Motor neuron (in vitro differentiated cells): Measurements from ENCODE around the gene CD55. TPM values are rescaled to one million over a fixed set of nuclear protein-coding genes. Genes with fewer than 3 reads are reported as not detected.

Experiments used
- ATAC-seq, 8 experiments: fragments of 200-7000 bp; cut with Tn5 transposase; replicated peaks in 6 of 8; 2 replicates each; pipeline ENCODE4 v1.8.0; 2021; ENCODE audit warnings: mild to moderate bottlenecking in 8 of 8, moderate library complexity in 8 of 8
- H3K27ac ChIP-seq, 2 donors: fragments of 250-450 bp; sonication (Bioruptor Pico); 2 replicates each; pipeline ENCODE4 v1.9.0; 2021; ENCODE audit warnings: antibody characterized with exemption in 2 of 2, mild to moderate bottlenecking in 2 of 2, moderate library complexity in 1 of 2
- H3K4me1 ChIP-seq, 2 donors: fragments of 250-450 bp; sonication (Bioruptor Pico); replicated peaks in 1 of 2; 2 replicates each; pipeline ENCODE4 v1.6.1; 2021; ENCODE audit warnings: antibody characterized with exemption in 2 of 2, mild to moderate bottlenecking in 2 of 2, moderate library complexity in 1 of 2
- H3K4me3 ChIP-seq, 5 donors: fragments of 250-450 bp; sonication (Bioruptor Pico); 2 replicates each; pipeline ENCODE4 v1.9.0; 2021; ENCODE audit warnings: antibody characterized with exemption in 5 of 5, mild to moderate bottlenecking in 5 of 5, moderate library complexity in 4 of 5
- WGBS, 10 experiments: fragments of 450-650 bp; shearing (Covaris generic); methylation state at CpG; one replicate each; pipeline ENCODE4 v1.0.0; 2022; 5-methylcytosine and 5-hydroxymethylcytosine counted together
- in situ Hi-C, 9 experiments: fragments of 400-800 bp; cut with MboI; loops; one replicate each; pipeline ENCODE4 v1.15.0; 2021; ENCODE audit warnings: low sequenced_read_pairs in 9 of 9, low pct_unique_long_range_greater_than_20kb in 2 of 9; ENCODE audit not compliant: unreplicated experiment in 9 of 9
- total RNA-seq, 8 experiments: library from RNA; unstranded; fragments of 300-600 nt; gene quantifications; 2 replicates each; pipeline versions ENCODE4 v1.2.3 to v1.2.4, GENCODE V29; 2022

Gene CD55, protein sequence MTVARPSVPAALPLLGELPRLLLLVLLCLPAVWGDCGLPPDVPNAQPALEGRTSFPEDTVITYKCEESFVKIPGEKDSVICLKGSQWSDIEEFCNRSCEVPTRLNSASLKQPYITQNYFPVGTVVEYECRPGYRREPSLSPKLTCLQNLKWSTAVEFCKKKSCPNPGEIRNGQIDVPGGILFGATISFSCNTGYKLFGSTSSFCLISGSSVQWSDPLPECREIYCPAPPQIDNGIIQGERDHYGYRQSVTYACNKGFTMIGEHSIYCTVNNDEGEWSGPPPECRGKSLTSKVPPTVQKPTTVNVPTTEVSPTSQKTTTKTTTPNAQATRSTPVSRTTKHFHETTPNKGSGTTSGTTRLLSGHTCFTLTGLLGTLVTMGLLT
- 100 to 1,000 TPM in 1 of 8 experiments, 10 to 100 TPM in 2, 1 to 10 TPM in 5; 4.6 to 949 (median 9.0) TPM for total RNA-seq

DNA sequence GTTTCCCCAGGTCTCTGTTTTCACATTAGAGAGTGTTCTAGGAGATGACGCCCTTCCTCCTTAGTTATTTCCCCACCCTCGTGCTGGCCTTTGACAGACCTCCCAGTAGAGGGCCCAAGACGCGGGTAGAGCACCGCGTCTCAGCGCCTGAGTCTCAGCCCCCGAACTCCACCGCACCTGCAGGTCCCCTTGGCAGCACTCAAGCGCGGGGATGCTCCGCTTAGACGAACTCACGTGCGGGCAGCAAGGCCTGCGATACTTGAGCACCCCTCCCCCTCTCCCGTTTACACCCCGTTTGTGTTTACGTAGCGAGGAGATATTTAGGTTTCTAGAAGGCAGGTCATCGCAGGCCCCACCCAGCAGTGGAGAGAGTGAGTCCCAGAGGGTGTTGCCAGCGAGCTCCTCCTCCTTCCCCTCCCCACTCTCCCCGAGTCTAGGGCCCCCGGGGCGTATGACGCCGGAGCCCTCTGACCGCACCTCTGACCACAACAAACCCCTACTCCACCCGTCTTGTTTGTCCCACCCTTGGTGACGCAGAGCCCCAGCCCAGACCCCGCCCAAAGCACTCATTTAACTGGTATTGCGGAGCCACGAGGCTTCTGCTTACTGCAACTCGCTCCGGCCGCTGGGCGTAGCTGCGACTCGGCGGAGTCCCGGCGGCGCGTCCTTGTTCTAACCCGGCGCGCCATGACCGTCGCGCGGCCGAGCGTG lies at the start of gene CD55:
Gene CD55 (plus strand): TSS at position 600 of the 711 bp plus-strand sequence. CDS start 88 bp downstream, at position 688.
- Histone ChIP-seq H3K4me1 (peaks cover 4 to 6% of the 10 kb centered on the region in 2 donors), H3K4me3 (peak within 1 kb of the TSS; percentile 59 to 79 (median 64)), H3K27ac (peak within 1 kb of the TSS in 1 of 2 donors; percentile 11)
- ATAC-seq: peak; percentile 87 to 96 (median 93)
- whole genome bisulfite sequencing, 10 experiments: 0 to 7% (median 0%) methylated on average over 1 to 25 of the region's 53 CpGs; no CpG with 5 or more reads in 5 of the 10 experiments
- in situ Hi-C loops: no loop called here

DNA sequence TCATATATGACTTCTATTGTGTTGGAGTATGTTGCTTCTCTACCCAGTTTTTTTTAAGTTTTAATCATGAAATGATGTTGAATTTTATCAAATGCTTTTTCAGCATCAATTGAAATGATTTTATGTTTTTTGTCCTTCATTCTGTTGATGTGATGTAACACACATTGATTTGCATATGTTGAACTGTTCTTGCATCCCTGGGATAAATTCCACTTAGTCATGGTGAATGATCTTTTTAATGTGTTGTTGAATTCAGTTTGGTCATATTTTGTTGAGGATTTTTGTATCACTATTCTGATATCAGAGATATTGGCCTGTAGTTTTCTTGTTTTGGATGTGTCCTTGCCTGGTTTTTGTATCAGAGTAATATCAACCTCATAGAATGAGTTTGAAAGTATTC lies 46.6 kb upstream of the CD55 start:
- Histone ChIP-seq H3K4me1 (no peaks in the 10 kb centered on the region), H3K4me3 (no peak overlapping the region), H3K27ac (no peak overlapping the region)
- in situ Hi-C loops: loop anchor here in 1 of 9 experiments (25.0 kb wide), 1 partner anchor 188 kb away; the partner anchor contains the start of gene C4BPB
- ATAC-seq: peak in 2 of 8 experiments; percentile 77 to 83

DNA sequence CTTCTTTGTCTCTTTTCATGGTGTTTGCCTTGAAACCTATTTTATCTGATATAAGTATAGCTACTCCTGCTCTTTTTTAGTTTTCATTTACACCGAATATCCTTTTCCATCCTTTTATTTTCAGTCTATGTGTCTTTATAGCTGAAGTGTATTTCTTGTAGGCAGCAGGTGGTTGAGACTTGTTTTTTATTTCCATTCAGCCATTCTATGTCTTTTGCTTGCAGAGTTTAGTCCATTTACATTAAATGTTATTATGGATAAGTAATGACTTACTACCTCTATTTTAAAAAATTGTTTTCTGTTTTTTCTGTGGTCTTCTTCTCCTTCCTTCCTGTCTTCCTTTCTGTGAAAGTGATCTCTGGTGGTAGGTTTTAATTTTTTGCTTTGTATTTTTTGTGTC lies 45.0 kb upstream of the CD55 start:
- H3K4me1 ChIP-seq: no peaks in the 10 kb centered on the region
- 13 to 95% (median 72%) methylated on average over 1 of the region's 1 CpG; no CpG with 5 or more reads in 1 of the 10 experiments for WGBS, 10 experiments
- no peak for ATAC-seq
- H3K4me3 ChIP-seq: no peak overlapping the region
- no peak overlapping the region for H3K27ac ChIP-seq
- in situ Hi-C loops: no loop called here

DNA sequence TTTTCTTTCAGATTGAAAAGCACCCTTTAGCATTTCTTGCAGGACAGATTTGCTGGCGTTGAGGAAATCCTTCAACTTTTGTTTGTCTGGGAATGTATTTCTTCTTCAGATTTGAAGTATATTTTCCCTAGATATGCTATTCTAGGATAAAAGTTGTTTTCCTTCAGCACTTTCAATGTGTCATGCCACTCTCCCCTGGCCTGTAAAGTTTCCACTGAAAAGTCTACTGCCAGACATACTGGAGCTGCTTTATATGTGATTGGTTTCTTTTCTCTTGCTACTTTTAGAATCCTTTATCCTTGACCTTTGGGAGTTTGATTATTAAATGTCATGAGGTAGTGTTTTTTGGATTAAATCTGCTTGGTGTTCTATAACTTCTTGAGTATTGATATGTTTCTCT lies 44.2 kb upstream of the CD55 start:
- Histone ChIP-seq H3K4me3 (no peak overlapping the region), H3K4me1 (no peaks in the 10 kb centered on the region), H3K27ac (no peak overlapping the region)
- in situ Hi-C loops: no loop called here
- WGBS, 10 experiments: 10 to 93% (median 67%) methylated on average over 1 of the region's 1 CpG; no CpG with 5 or more reads in 1 of the 10 experiments
- no peak for ATAC-seq

DNA sequence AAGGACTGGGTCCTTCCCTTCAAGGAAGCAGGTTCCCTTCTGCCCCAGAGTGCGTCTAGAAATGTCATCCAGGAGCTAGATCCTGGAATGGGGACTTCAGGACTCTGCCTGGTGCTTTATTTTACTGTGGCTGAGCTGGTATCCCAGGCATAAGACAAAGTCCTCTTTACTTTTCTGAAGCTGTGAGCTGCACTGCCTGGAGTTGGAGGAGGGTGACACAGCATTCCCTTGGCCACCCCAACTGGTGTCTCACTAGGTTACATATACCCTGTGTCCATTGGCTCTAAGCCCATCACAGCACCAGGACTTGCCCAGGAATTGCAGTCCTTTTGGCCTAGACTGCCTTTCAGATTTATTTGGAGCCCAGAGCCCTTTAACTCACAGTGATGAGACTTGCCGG lies 41.8 kb upstream of the CD55 start:
- WGBS, 10 experiments: 71 to 100% (median 92%) methylated on average over 1 to 2 of the region's 2 CpGs; no CpG with 5 or more reads in 4 of the 10 experiments
- in situ Hi-C loops: no loop called here
- Histone ChIP-seq H3K4me3 (no peak overlapping the region), H3K27ac (no peak overlapping the region), H3K4me1 (peaks cover 0 to 3% of the 10 kb centered on the region in 2 donors)
- ATAC-seq: no peak

DNA sequence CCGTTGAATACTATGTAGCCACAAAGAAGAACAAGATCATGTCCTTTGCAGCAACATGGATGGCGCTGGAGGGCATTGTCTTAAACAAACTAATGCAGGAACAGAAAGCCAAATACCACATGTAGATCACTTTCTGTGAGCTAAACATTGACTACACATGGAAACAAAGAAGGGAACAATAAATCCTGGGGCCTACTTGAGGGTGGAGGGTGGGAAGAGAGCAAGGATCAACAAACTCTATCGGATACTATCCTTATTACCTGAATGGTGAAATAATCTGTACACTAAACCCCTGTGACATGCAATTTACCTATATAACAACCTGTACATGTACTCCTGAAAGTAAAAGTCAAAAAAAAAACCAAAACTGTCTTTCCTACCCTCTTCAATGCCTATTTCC lies 40.8 kb upstream of the CD55 start:
- H3K27ac ChIP-seq: no peak overlapping the region
- in situ Hi-C loops: no loop called here
- peaks cover 3% of the 10 kb centered on the region in 2 donors for H3K4me1 ChIP-seq
- no peak overlapping the region for H3K4me3 ChIP-seq
- ATAC-seq: no peak
- 67 to 100% (median 92%) methylated on average over 1 to 3 of the region's 3 CpGs; no CpG with 5 or more reads in 1 of the 10 experiments for WGBS, 10 experiments

DNA sequence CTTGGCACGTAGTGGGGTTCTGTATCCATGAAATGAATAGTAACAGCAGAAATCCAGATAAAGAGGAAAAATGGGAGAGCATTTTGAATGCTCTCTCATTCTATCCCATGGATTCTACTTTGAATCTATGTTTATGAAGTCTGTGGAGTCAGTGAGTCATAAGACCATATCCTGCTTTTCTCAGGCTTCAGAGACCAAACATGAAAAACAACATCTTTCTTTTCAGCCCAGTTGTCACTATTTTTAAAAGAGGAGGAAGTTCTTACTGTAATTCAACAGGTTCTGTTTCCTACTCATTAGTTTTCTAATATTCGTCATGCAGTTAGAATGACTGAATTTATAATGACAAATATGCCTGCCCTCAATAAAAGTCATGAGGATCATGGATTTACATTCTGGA lies 39.4 kb upstream of the CD55 start:
- ATAC-seq: peak in 2 of 8 experiments; percentile 10 to 22
- H3K4me1 ChIP-seq: peaks cover 12 to 16% of the 10 kb centered on the region in 2 donors
- WGBS, 10 experiments: 6 to 86% (median 70%) methylated on average over 2 of the region's 2 CpGs; no CpG with 5 or more reads in 2 of the 10 experiments
- in situ Hi-C loops: no loop called here
- H3K4me3 ChIP-seq: no peak overlapping the region
- H3K27ac ChIP-seq: no peak overlapping the region

DNA sequence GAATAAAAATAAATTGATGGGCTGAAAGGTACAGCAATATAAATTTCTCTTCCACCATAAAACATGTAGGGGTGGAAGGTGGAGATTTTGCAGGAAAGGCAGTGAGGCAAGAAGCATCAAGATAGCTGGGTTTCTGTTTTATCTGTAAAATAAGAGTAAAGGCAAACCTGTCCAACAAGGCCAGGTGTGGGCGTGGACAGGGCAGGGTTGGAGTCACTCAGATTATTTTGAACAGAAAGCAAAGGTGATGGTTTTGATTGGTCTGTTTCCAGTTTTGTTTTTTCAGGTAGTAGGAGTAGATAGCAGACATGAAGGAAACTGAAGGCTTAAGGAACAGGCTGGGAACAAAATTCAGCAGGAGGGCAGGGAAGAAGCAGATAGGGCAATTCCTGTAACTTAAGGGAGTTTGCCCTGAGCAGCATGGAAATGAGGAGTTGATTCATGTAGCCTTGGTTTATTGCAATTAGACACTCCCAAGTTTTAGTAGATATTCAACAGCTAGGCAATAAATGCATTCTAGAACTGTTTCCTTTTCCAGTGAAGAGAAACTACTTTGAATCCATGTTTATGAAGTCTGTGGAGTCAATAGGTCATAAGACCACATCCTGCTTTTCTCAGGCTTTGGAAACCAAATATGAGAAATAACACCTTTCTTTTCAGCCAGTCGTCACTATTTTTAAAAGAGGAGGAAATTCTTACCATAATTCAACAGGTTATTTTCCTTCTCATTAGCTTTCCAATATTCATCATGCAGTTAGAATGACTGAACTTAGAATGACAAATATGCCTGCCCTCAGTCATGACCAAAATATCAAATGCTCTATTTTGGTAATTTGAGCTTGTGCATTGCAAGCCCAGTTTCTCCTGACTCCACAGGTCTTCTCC lies 38.7 kb upstream of the CD55 start:
- in situ Hi-C loops: no loop called here
- peak in 3 of 8 experiments; percentile 28 to 61 (median 61) for ATAC-seq
- H3K27ac ChIP-seq: no peak overlapping the region
- no peak overlapping the region for H3K4me3 ChIP-seq
- peaks cover 12 to 23% of the 10 kb centered on the region in 2 donors for H3K4me1 ChIP-seq
- 13 to 86% (median 50%) methylated on average over 1 to 2 of the region's 2 CpGs; no CpG with 5 or more reads in 1 of the 10 experiments for WGBS, 10 experiments

DNA sequence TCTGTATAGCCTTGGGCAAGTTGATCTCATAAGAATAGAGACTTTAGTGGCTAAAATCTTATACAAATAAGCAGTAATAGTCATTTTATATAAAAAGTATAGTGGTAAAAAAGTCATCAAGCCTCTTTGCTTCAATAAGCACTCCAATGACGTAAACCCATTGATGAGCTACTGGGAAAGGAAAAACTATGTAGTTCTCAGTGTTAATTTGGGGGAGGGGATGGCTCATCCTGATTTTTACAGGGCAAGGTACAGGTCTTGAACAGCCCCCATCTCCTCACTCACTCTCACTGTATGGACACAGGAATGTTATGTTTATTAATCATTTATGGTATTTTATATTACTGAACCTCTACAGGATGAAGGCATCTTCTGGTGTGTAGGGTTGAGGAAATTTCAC lies 38.1 kb upstream of the CD55 start:
- Histone ChIP-seq H3K4me1 (peaks cover 12 to 30% of the 10 kb centered on the region in 2 donors), H3K27ac (no peak overlapping the region), H3K4me3 (no peak overlapping the region)
- in situ Hi-C loops: no loop called here
- 78 to 100% (median 100%) methylated on average over 1 of the region's 1 CpG; no CpG with 5 or more reads in 1 of the 10 experiments for WGBS, 10 experiments
- ATAC-seq: no peak

DNA sequence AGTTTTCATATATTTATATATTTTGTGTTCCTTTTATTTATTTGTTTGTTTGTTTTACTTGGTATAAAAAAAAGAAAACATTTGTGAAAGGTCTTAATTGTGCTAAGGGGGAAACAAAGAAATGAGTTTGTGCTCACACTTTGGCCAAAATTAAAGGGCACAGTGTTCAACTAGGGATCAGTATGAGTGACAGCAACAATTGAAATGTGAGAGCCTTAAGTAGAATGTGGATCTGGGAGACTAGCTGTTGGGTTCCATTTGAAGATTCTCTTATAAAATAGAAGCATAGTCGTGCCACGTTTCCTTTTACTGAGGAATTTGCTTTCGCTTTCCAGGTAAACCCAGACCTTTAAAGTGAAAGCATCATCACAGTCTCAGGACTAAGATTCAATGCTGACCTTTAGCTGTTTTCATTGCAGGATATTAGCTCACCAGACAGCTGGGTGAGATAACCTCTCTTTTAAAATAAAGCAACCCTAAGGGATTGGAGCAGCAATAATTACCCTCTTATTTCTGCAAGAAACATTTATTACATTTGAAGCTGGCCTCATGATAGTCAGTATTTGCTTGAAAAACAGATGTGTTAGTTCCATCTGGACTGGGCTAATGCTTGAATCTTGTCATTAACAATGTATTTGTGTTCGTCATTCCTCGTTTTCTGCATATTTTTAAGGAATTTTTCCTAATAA lies 37.1 kb upstream of the CD55 start:
- no peak overlapping the region for H3K27ac ChIP-seq
- in situ Hi-C loops: no loop called here
- peak in 1 of 8 experiments; percentile 64 for ATAC-seq
- peaks cover 12 to 33% of the 10 kb centered on the region in 2 donors for H3K4me1 ChIP-seq
- no peak overlapping the region for H3K4me3 ChIP-seq
- WGBS, 10 experiments: 19 to 70% (median 66%) methylated on average over 2 to 5 of the region's 5 CpGs; no CpG with 5 or more reads in 1 of the 10 experiments

DNA sequence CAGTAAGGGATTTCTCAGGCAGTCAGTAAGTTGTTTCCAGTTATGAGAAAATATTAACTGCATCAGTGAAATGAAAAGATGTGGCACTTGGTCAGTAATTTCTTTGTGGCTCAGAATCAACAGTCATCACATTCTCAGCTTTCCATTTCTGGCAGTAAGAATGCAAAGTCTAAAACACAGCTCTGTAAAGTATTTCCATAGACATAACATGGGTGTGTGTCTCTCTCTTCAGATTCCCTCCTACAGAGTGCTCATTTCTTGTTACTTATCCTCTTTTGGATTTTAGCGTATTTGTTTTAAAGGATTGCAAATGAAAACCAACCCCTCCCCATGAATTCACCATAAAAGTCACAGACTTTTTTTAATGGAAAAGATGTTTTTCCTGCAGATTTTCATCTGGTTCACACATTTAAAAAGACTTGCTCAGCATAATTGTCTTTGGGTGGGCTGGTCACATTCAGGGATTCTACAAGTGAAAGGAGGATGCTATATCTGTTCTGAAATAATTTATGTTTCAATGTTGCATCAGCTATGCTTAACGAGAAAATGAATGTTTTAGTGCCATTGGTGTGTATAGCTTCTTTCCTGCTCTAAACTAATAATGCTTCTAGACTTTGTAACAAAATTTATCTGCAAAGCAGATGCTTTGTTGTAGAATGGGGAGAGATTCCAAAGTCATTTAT lies 34.6 kb upstream of the CD55 start:
- in situ Hi-C loops: no loop called here
- 0 to 100% (median 35%) methylated on average over 1 to 2 of the region's 2 CpGs for WGBS, 10 experiments

More for the DNA sequence above, 34.6 kb upstream of the CD55 start:
- no peak overlapping the region for H3K4me3 ChIP-seq
- no peak overlapping the region for H3K27ac ChIP-seq
- peak in 7 of 8 experiments; percentile 49 to 82 (median 64) for ATAC-seq
- H3K4me1 ChIP-seq: peaks cover 12 to 33% of the 10 kb centered on the region in 2 donors
